ENCODE results near the gene PSMB4.
"Not testable (repeated sequence)": the region's sequence is repeated elsewhere in the genome, so short reads cannot be mapped to it uniquely, and the experiment has no call there.

PSMB4 gene

DNA sequence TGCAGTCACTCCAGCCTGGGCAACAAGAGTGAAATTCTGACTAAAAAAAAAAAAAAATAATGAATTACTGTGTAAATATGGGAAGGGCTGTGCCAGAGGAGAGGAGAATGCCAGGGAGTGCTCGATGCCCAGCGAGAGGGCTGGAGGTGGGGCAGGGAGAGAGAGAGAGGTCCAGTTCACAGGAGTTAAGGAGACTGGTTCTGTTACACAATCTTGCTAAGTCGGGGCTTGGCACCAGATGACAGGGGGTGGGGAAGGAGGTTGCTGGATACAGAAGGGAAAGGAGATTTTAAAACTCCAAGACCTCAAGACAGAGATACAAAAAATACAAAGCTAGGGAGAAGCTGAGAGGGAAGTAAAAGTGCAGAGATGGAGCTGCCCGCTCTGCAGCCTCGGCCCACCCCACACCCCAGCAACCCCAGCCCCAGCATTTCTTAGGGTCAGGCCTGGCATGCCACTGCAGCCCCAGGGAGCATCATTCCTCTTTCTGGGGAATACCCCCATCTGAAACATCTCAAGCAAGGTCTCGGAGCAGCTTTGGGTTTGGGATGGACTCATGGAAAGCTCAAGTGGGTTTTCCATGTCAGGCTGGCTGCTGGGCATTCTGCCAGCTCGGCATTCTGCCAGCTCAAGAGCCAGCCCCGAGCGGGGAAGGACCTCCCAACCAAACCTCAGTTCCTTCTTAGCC, 27.9 kb upstream of the PSMB4 start:
- DNase-seq (ENCODE audit: low read depth), result peak; percentile 11

DNA sequence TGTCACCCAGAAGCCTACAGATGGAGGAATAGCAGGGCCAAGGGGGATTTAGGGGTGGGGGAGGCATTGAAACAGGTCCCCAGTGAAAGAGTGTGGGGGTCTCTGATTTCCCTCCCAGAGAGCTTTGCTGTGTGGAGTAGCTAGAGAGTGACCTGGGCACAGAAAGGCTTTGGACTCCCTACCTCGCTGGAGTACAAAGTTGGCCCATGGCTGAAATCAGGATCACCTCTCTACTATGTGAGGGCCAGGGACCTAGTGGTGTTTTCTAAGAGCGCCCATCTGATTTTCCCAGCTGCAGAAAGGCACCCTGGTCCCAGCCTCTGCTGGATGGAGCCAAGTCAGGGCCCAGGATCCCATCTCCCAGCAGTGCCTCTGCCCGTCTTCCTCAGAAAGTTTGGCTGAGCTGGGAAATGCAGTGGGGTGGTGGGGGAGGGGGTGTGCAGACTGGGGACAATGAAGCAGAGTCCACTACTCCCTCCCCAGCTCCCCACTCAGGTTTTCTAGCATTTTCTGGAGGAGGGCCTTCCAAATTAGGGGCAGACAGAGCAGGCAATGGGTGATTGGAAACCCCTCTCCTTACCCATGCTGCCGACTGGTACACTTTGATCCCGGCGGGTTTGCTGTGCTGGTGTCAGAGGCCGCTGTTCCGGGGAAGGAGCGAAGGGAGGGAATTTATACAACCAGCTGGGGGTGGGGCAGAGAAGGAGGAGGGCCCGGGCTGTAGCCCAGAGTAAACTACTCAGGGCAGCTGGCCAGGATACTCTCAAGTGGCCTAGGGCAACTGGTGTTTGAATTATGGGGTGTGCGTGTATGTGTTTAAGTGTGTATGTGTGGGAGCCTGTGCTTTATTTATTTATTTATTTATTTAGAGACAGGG, 27.1 kb upstream of the PSMB4 start, which contains the start of gene SELENBP1:
SELENBP1 (minus strand) TSS at position 648 of the 877 bp plus-strand sequence; CDS start at position 584, 64 bp downstream.
- TF ChIP-seq, protein P1, sequence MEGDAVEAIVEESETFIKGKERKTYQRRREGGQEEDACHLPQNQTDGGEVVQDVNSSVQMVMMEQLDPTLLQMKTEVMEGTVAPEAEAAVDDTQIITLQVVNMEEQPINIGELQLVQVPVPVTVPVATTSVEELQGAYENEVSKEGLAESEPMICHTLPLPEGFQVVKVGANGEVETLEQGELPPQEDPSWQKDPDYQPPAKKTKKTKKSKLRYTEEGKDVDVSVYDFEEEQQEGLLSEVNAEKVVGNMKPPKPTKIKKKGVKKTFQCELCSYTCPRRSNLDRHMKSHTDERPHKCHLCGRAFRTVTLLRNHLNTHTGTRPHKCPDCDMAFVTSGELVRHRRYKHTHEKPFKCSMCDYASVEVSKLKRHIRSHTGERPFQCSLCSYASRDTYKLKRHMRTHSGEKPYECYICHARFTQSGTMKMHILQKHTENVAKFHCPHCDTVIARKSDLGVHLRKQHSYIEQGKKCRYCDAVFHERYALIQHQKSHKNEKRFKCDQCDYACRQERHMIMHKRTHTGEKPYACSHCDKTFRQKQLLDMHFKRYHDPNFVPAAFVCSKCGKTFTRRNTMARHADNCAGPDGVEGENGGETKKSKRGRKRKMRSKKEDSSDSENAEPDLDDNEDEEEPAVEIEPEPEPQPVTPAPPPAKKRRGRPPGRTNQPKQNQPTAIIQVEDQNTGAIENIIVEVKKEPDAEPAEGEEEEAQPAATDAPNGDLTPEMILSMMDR (IDR thresholded peaks at IDR 0.05; ENCODE audit: control insufficient read depth, insufficient read depth, low read depth, low read length, missing control alignments), result no peak
- H3K4me3 ChIP-seq (ENCODE audit: control insufficient read depth, low read depth, low read length), result no peak within 1 kb of the TSS; the same call in 1 of the 2 replicates
- DNase-seq (ENCODE audit: low read depth), result no peak

More for the DNA sequence above, 27.9 kb upstream of the PSMB4 start:
- TF ChIP-seq, protein P1 (IDR thresholded peaks at IDR 0.05; ENCODE audit: control insufficient read depth, insufficient read depth, low read depth, low read length, missing control alignments), result no peak
- no peak overlapping the region for H3K4me3 ChIP-seq (ENCODE audit: control insufficient read depth, low read depth, low read length)

DNA sequence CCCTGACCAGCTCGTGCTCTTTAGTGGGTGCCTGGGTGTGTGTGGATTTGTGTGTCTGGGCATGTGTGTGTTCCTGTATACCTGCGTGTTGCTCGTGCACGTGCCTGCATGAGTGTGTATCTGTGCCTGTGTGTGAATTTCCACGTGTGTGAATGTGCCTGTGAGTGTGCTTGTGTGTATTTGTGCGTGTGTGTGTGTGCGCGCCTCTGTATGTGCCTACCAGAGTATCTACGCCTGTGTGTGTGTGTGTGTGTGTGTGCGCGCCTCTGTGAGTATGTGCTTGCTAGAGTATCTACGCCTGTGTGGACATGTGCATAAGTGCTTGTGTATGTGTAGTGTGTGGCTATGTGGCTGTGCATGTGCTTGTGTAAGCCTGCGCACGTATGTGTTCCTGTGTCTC, 26.2 kb upstream of the PSMB4 start:
- no peak overlapping the region for H3K4me3 ChIP-seq (ENCODE audit: control insufficient read depth, low read depth, low read length)
- TF ChIP-seq, protein P1 (IDR thresholded peaks at IDR 0.05; ENCODE audit: control insufficient read depth, insufficient read depth, low read depth, low read length, missing control alignments), result no peak
- DNase-seq (ENCODE audit: low read depth), result no peak

DNA sequence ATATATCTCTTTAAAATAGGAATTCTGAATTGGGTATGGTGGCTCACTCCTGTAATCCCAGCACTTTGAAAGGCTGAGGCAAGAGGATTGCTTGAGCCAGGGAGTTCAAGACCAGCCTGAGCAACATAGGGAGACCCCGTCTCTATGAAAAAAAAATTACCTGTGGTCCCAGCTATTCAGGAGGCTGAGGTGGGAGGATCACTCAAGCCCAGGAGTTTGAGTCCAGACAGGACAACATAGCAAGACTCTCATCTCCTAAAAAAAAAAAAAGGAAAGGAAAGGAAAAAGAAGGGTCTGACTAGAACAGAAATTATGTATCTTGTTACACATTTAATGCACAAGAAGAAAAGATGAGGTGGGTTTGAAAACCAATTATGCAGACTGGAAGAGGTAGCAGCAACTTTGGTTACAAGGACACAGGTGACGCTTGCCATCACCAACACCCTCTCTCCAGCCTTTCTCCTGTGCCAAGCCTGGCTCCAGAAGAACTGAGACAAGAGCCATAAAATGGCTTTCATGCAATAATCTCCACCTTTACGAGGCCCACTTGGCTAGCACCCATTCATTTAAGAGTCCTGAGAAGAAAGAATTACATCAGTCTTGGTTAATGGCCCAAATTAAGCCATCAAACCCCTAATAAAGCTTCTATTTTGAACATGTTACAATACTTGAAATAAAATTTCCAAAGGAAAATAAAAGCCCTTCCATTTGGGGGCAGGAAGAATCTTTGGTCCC, 22.1 kb upstream of the PSMB4 start:
- H3K4me3 ChIP-seq (ENCODE audit: control insufficient read depth, low read depth, low read length), result no peak overlapping the region
- no peak for DNase-seq (ENCODE audit: low read depth)
- TF ChIP-seq, protein P1 (IDR thresholded peaks at IDR 0.05; ENCODE audit: control insufficient read depth, insufficient read depth, low read depth, low read length, missing control alignments), result no peak

DNA sequence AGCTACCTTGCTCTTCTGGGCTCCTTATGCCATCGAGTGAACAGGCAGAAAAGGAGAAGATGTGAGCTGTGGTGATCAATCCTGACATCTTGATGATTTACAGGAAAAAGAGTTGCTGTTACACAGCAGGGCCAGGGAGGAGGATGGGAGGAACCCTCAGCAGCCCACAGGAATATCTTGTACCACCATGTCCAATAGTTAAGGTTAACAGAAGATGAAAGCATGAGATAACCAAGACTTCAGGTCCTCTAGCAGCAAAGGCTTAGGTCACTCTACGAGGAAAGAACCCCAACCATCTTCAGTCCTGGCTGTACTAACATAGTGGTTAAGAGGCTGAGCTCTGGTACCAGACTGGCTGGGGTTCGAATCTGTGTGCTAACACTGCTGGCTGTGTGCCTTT, 14.8 kb upstream of the PSMB4 start:
- TF ChIP-seq, protein P1 (IDR thresholded peaks at IDR 0.05; ENCODE audit: control insufficient read depth, insufficient read depth, low read depth, low read length, missing control alignments), result no peak
- no peak for DNase-seq (ENCODE audit: low read depth)
- no peak overlapping the region for H3K4me3 ChIP-seq (ENCODE audit: control insufficient read depth, low read depth, low read length)

DNA sequence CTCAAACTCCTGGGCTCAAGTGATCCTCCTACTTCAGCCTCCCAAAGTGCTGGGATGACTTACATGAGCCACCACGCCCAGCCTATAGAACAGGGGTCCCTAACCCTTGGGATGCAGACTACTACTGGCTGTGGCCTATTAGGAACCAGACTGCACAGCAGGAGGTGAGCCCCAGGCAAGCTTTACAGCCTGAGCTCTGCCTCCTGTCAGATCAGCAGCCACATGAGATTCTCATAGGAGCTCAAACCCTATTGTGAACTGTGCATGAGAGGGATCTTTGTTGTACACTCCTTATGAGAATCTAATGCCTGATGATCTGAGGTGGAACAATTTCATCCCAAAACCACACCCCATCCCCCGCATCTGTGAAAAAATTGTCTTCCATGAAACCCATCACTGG, 13.4 kb upstream of the PSMB4 start:
- H3K4me3 ChIP-seq (ENCODE audit: control insufficient read depth, low read depth, low read length), result no peak overlapping the region
- DNase-seq (ENCODE audit: low read depth), result no peak
- TF ChIP-seq, protein P1 (IDR thresholded peaks at IDR 0.05; ENCODE audit: control insufficient read depth, insufficient read depth, low read depth, low read length, missing control alignments), result no peak

DNA sequence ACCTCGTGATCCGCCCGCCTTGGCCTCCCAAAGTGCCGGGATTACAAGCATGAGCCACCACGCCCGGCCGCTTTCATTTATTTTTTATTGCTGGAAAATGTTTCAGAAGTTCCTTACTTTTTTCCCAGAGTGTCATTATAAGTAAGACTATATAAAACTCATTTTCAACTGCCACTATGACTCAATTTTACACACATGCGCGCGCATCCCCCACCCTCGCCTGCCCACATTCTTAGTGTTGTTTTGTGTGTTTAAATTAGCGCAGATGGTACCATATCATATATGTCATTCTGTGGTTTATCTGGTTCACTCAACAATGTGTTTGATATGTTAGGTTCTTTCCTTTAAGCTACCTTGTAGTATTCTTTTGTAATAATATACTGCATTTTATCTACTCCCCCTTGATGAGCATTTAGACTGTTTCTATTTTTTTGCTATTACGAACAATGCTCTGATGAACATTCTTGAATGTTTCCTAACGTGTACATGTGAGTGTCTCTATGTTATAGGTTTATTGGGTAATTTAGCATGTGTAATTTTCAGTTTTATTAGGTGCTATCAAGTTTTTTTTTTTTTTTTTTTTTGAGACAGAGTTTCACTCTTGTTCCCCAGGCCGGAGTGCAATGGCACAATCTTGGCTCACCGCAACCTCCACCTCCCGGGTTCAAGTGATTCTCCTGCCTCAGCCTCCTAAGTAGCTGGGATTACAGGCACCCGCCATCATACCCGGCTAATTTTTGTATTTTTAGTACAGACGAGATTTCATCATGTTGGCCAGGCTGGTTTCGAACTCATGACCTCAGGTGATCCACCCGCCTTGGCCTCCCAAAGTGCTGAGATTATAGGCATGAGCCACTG, 8.9 kb upstream of the PSMB4 start:
- not testable (repeated sequence) for H3K4me3 ChIP-seq (ENCODE audit: control insufficient read depth, low read depth, low read length); DNase-seq (ENCODE audit: low read depth)
